ENCODE measurements around the gene PLVAP.

PLVAP gene

GRCh38 chr19:17309198-17309964 lies 67.8 kb downstream of the PLVAP start, which contains the start of gene DDA1 (continued):
- TF ChIP-seq ZNF514 (tag by site-specific recombination; IDR thresholded peaks at IDR 0.05) = no peak
- no peak for TF ChIP-seq ZNF501 (tag by site-specific recombination; IDR thresholded peaks at IDR 0.05)
- TF ChIP-seq ZNF398 (tag by site-specific recombination; IDR thresholded peaks at IDR 0.05) = no peak
- no peak for TF ChIP-seq GLI4 (tag by site-specific recombination; IDR thresholded peaks at IDR 0.05)
- TF ChIP-seq ZNF692 (tag by site-specific recombination; IDR thresholded peaks at IDR 0.05) = peak; percentile 64
- TF ChIP-seq ZBTB8A (tag by site-specific recombination; IDR thresholded peaks at IDR 0.05) = no peak
- TF ChIP-seq ZNF10 (tag by site-specific recombination; IDR thresholded peaks at IDR 0.05) = no peak
- TF ChIP-seq PATZ1 (tag by site-specific recombination; IDR thresholded peaks at IDR 0.05) = peak; percentile 72
- no peak for TF ChIP-seq ZNF529 (tag by site-specific recombination; IDR thresholded peaks at IDR 0.05; ENCODE audit: insufficient replicate concordance)
- TF ChIP-seq ZNF510 (tag by site-specific recombination; IDR thresholded peaks at IDR 0.05; ENCODE audit: insufficient replicate concordance) = no peak
- TF ChIP-seq KLF10 (tag by site-specific recombination; IDR thresholded peaks at IDR 0.05) = peak; percentile 93
- TF ChIP-seq KLF9 (tag by site-specific recombination; IDR thresholded peaks at IDR 0.05; ENCODE audit: low read depth) = peak; percentile 85
- TF ChIP-seq ZNF16 (tag by site-specific recombination; IDR thresholded peaks at IDR 0.05; ENCODE audit: low read depth) = no peak
- TF ChIP-seq ZNF169 (tag by site-specific recombination; IDR thresholded peaks at IDR 0.05) = no peak

GRCh38 chr19:17307876-17308377 lies 69.2 kb downstream of the PLVAP start:
- ChIA-PET CTCF (interaction anchor here (0.6 to 1.3 kb wide), 5 partner anchors 13 to 1051 kb away, joined by 3 to 5 read pairs (median 4); no protein-coding TSS in a partner anchor), POLR2A (interaction anchor here (0.6 to 2.9 kb wide), 3 partner anchors 20 to 112 kb away, joined by 3 to 64 read pairs (median 8); partner anchors contain the start of genes ANO8 and GTPBP3)
- no peak overlapping the region for H3K4me3 ChIP-seq (ENCODE audit: low read depth, low read length)
- H3K4me1 ChIP-seq (ENCODE audit: control insufficient read depth, insufficient read depth, low read length) = peaks cover 3% of the 10 kb centered on the region
- H3K27ac ChIP-seq (ENCODE audit: extremely low read depth, low read depth, low read length) = no peak overlapping the region
- TF ChIP-seq ZBTB10 (tag by site-specific recombination; IDR thresholded peaks at IDR 0.05) = no peak
- peak; percentile 75 for TF ChIP-seq ZNF16 (tag by site-specific recombination; IDR thresholded peaks at IDR 0.05; ENCODE audit: low read depth)
- no peak for TF ChIP-seq ZNF510 (tag by site-specific recombination; IDR thresholded peaks at IDR 0.05; ENCODE audit: insufficient replicate concordance)
- TF ChIP-seq WT1 (tag by site-specific recombination; IDR thresholded peaks at IDR 0.05) = peak; percentile 69
- no peak for TF ChIP-seq ZNF623 (tag by site-specific recombination; IDR thresholded peaks at IDR 0.05)
- TF ChIP-seq BCL11A (tag by site-specific recombination; IDR thresholded peaks at IDR 0.05; ENCODE audit: low read depth) = 0 out of 2 replicates have a peak, but pooled peaks have one; percentile 14
- peak; percentile 87 for TF ChIP-seq SCRT1 (tag by site-specific recombination; IDR thresholded peaks at IDR 0.05; ENCODE audit: borderline replicate concordance)
- TF ChIP-seq ZNF274 (IDR thresholded peaks at IDR 0.05; ENCODE audit: low read length) = no peak
- TF ChIP-seq ZNF274 (tag by site-specific recombination; IDR thresholded peaks at IDR 0.05; ENCODE audit: borderline replicate concordance) = no peak
- 0 out of 2 replicates have a peak, but pooled peaks have one; percentile 16 for TF ChIP-seq HIC1 (tag by site-specific recombination; IDR thresholded peaks at IDR 0.05)
- H3K9me3 ChIP-seq (ENCODE audit: control insufficient read depth, insufficient read depth, low read depth, low read length) = no peaks in the 10 kb centered on the region
- H3K36me3 ChIP-seq (ENCODE audit: control insufficient read depth in 2 of 2, insufficient read depth in 1 of 2, low read length in 2 of 2) = peaks cover 0 to 17% of the 10 kb centered on the region in 2 experiments; a peak in 1 of 3 replicates

Measured in HEK293 (cell line).